Kidney (tissue), 14 donors: ENCODE data around the gene MED29. TPM values are rescaled to one million over a fixed set of nuclear protein-coding genes. Genes with fewer than 3 reads are reported as not detected.

ENCODE experiments used
- DNase-seq, 5 donors: peaks; one replicate each; pipeline ENCODE4 v3.0.0-alpha.2; 2013 to 2020
- FAIRE-seq: peaks from 2 replicates; lab custom pipeline; 2012; peaks lifted over from hg19 to GRCh38; lab: Jason Lieb, UNC
- H3K27ac ChIP-seq, 2 donors: one replicate each; pipeline ENCODE4 v1.7.0; 2013; ENCODE audit warnings: low read depth in 2 of 2, low read length in 2 of 2, inconsistent platforms in 1 of 2
- H3K27me3 ChIP-seq: one replicate; pipeline ENCODE4 v1.7.1; 2013; ENCODE audit warnings: low read length, inconsistent platforms; ENCODE audit not compliant: control insufficient read depth, insufficient read depth
- H3K36me3 ChIP-seq, 3 donors: one replicate each; pipeline versions ENCODE4 v1.7.0 to v1.7.1; 2013; ENCODE audit warnings: low read length in 3 of 3, control low read depth in 1 of 3, inconsistent platforms in 1 of 3; ENCODE audit not compliant: insufficient read depth in 3 of 3, control insufficient read depth in 2 of 3
- H3K4me1 ChIP-seq, 3 donors: one replicate each; pipeline versions ENCODE4 v1.7.0 to v1.7.1; 2013; ENCODE audit warnings: low read length in 3 of 3, inconsistent platforms in 1 of 3, low read depth in 1 of 3; ENCODE audit not compliant: control insufficient read depth in 2 of 3, insufficient read depth in 2 of 3
- H3K4me3 ChIP-seq, 3 donors: one replicate each; pipeline versions ENCODE4 v1.7.0 to v1.8.1; 2013; ENCODE audit warnings: low read length in 3 of 3, control low read depth in 1 of 3, inconsistent platforms in 1 of 3
- H3K9ac ChIP-seq, 3 donors: one replicate each; pipeline versions ENCODE4 v1.7.0 to v1.7.1; 2013; ENCODE audit warnings: low read length in 3 of 3, control low read depth in 1 of 3, inconsistent platforms in 1 of 3
- H3K9me3 ChIP-seq, 3 donors: one replicate each; pipeline versions ENCODE4 v1.7.0 to v1.7.1; 2013; ENCODE audit warnings: low read length in 3 of 3, control low read depth in 1 of 3, inconsistent platforms in 1 of 3; ENCODE audit not compliant: control insufficient read depth in 2 of 3, insufficient read depth in 1 of 3
- intact Hi-C: fragments of 100-400 bp; cut with DNase I; formaldehyde crosslinking; loops from one replicate; pipeline ENCODE4 v1.11.1; 2022
- polyA plus RNA-seq: library from polyadenylated mRNA; stranded (reverse); fragments of 350-450 nt; fragmentation: Illumina TruSeq; extraction: RNeasy Lipid Tissue Mini Kit (QIAGEN cat#74804); gene quantifications from one replicate; pipeline ENCODE4 v1.2.3, GENCODE V29; 2014; ENCODE audit warnings: low read depth, low replicate concordance; ENCODE audit not compliant: insufficient read depth
- total RNA-seq: library from RNA; stranded (reverse); fragmentation: NEBNext Ultra II Directional; extraction: Animal tissue kit (Norgen Biotek cat#: 25700); gene quantifications from one replicate; pipeline ENCODE4 v1.2.1, GENCODE V29; 2021
- TF ChIP-seq, protein P1 (sequence below): IDR thresholded peaks from 3 replicates; pipeline ENCODE4 v1.5.1; 2012; ENCODE audit warnings: mild to moderate bottlenecking, moderate library complexity, borderline replicate concordance; ENCODE audit not compliant: insufficient read depth; ENCODE audit errors: extremely low read depth
- donor health status: control.
- donor health status: control.
- donor health status: control.
- donor health status: control.
- donor health status: control.
- donor health status: DM: yes; HTN: yes; CAD: no.
- donor health status: Normal renal cell carcinoma (clear cell type).

Gene MED29
- total and polyA plus RNA-seq, 2 donors from 2014 or later, result 32.4 to 50.4 TPM

DNA sequence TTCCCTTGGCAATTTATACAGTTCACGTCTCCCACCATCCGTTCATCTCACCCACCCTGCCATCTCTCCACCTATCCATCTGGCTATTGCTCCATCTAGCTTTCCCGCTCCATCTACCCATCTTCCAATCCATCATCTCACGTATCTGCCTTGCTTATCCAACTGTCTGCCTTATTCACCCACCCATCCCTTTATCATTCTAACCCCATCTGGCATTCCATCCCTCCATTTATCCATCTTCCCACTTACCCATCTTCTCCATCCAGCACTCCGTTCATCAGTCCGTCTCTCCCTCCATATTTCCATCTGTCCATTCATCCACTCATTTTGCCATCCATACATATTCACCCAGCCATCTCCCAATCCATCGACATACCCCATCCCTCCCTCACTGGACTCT is 34.6 kb downstream of the MED29 start:
- Histone ChIP-seq H3K9me3 (no peaks in the 10 kb centered on the region), H3K27me3 (no peaks in the 10 kb centered on the region), H3K9ac (no peak overlapping the region), H3K36me3 (no peaks in the 10 kb centered on the region), H3K4me3 (no peak overlapping the region), H3K27ac (no peak overlapping the region), H3K4me1 (peaks cover 0 to 5% (median 3%) of the 10 kb centered on the region in 3 donors)
- FAIRE-seq, result no peak
- TF ChIP-seq, protein P1, sequence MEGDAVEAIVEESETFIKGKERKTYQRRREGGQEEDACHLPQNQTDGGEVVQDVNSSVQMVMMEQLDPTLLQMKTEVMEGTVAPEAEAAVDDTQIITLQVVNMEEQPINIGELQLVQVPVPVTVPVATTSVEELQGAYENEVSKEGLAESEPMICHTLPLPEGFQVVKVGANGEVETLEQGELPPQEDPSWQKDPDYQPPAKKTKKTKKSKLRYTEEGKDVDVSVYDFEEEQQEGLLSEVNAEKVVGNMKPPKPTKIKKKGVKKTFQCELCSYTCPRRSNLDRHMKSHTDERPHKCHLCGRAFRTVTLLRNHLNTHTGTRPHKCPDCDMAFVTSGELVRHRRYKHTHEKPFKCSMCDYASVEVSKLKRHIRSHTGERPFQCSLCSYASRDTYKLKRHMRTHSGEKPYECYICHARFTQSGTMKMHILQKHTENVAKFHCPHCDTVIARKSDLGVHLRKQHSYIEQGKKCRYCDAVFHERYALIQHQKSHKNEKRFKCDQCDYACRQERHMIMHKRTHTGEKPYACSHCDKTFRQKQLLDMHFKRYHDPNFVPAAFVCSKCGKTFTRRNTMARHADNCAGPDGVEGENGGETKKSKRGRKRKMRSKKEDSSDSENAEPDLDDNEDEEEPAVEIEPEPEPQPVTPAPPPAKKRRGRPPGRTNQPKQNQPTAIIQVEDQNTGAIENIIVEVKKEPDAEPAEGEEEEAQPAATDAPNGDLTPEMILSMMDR, result no peak
- intact Hi-C loops, result no loop called here
- no peak for DNase-seq

DNA sequence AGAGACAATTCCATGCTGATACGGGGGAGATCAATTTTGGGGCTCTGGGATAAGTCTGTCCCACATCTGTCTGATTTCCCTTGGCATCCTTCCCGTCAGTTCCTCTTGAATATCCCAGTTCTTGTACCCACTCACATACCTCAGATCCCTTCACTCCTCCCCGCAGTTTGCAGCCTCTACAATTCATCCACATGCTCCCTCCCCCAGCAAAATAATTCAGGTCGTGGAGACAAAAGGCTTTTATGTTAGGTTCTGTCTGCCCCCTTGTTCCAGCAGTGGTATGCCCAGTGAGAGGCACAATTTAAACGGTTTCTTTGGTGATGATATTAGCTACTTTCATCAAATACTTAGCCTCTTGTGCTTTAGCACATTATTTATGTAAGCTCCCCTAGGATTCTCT is 35.0 kb downstream of the MED29 start:
- DNase-seq, result no peak
- no peak for FAIRE-seq
- no peak overlapping the region for H3K9ac ChIP-seq
- H3K27ac ChIP-seq, result no peak overlapping the region
- H3K9me3 ChIP-seq, result no peaks in the 10 kb centered on the region
- H3K27me3 ChIP-seq, result no peaks in the 10 kb centered on the region
- H3K36me3 ChIP-seq, result no peaks in the 10 kb centered on the region
- intact Hi-C loops, result no loop called here
- peaks cover 0 to 5% (median 3%) of the 10 kb centered on the region in 3 donors for H3K4me1 ChIP-seq
- no peak overlapping the region for H3K4me3 ChIP-seq
- TF ChIP-seq, protein P1, result no peak

DNA sequence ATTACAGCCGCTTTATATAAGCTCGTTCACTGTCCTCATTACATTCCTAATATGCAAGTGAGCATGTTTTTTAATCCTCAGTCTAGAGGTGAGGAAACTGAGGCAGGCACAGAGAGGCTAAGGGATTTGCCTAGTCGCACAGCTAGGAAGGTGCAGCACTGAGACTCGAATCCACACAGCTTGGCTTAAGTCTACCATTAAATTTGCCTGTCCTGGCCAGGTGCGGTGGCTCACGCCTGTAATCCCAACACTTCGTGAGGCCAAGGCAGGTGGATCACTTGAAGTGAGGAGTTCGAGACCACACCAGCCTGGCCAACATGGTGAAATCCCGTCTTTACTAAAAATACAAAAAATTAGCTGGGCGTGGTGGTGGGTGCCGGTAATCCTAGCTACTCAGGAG is 36.5 kb downstream of the MED29 start:
- Histone ChIP-seq H3K9me3 (no peaks in the 10 kb centered on the region), H3K9ac (no peak overlapping the region), H3K27me3 (no peaks in the 10 kb centered on the region), H3K4me1 (peaks cover 0 to 5% (median 3%) of the 10 kb centered on the region in 3 donors), H3K27ac (no peak overlapping the region), H3K36me3 (peaks cover 0 to 4% (median under 1%) of the 10 kb centered on the region in 3 donors), H3K4me3 (peak overlapping the region in 1 of 3 donors; percentile 16)
- intact Hi-C loops, result no loop called here
- DNase-seq (no peak), FAIRE-seq (no peak)
- TF ChIP-seq, protein P1, result no peak
